Lower leg skin (tissue), 4 donors: ENCODE measurements around the gene CPEB3. TPM values are rescaled to one million over a fixed set of nuclear protein-coding genes. Genes with fewer than 3 reads are reported as not detected.

ENCODE experiments used
- DNase-seq, 2 donors: peaks; one replicate each; pipeline ENCODE4 v3.0.0-alpha.2; 2019; ENCODE audit warnings: low spot score in 2 of 2
- H3K4me3 ChIP-seq: fragments of 200-600 bp; sonication (generic); 2 replicates; pipeline ENCODE4 v1.5.1; 2017; ENCODE audit warnings: mild to moderate bottlenecking, low read depth; ENCODE audit not compliant: poor library complexity, severe bottlenecking
- POLR2A ChIP-seq, 2 donors: fragments of 450-650 bp; IDR thresholded peaks; one replicate each; pipeline ENCODE4 v1.6.1; 2016 to 2017; ENCODE audit warnings: antibody characterized with exemption in 2 of 2, mild to moderate bottlenecking in 1 of 2, moderate library complexity in 1 of 2
- WGBS, 2 donors: methylation state at CpG; one replicate each; pipeline ENCODE4 v1.1.5; 2018; 5-methylcytosine and 5-hydroxymethylcytosine counted together
- intact Hi-C: fragments of 100-400 bp; cut with DNase I; formaldehyde crosslinking; loops from one replicate; pipeline ENCODE4 v1.15.0; 2023; ENCODE audit warnings: low total_unique reads
- total RNA-seq, 4 donors: library from RNA; depleted of rRNA; stranded (reverse); fragments of >200 nt; gene quantifications; one replicate each; pipeline ENCODE4 v1.1.0, GENCODE V29; 2016
- TF ChIP-seq, protein P1 (sequence below), 3 donors: fragments of 450-650 bp; IDR thresholded peaks; one replicate each; pipeline ENCODE4 v1.5.1; 2016; ENCODE audit warnings: antibody characterized with exemption in 3 of 3, mild to moderate bottlenecking in 3 of 3, moderate library complexity in 2 of 3

Gene CPEB3
- total RNA-seq, 4 donors from 2014 or later, result 10.8 to 15.2 (median 13.6) TPM

DNA sequence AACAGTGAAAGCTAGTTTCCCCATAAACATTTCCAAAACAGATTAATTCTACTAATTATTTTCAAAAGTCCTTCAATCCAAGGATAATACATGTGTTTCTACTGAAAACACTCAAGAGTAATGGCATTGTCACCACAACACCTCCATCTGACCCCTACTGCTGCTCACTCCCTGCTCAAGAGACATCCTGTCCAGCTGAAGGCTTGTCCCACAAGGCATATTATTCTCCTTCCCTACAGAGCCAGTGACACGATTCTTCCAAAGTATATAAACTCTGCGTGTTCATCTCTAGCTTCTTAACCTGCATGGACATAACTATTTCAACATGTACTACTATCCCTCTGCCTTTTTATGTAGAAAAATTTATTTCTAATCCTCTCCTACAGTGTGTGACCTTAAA lies 182.1 kb downstream of the CPEB3 start:
- intact Hi-C loops, result no loop called here
- H3K4me3 ChIP-seq, result no peak overlapping the region
- WGBS, 2 donors, result 82 to 92% methylated on average over 2 of the region's 2 CpGs
- DNase-seq, result no peak
- TF ChIP-seq POLR2A (IDR thresholded peaks at IDR 0.05), result no peak
- TF ChIP-seq, protein P1, sequence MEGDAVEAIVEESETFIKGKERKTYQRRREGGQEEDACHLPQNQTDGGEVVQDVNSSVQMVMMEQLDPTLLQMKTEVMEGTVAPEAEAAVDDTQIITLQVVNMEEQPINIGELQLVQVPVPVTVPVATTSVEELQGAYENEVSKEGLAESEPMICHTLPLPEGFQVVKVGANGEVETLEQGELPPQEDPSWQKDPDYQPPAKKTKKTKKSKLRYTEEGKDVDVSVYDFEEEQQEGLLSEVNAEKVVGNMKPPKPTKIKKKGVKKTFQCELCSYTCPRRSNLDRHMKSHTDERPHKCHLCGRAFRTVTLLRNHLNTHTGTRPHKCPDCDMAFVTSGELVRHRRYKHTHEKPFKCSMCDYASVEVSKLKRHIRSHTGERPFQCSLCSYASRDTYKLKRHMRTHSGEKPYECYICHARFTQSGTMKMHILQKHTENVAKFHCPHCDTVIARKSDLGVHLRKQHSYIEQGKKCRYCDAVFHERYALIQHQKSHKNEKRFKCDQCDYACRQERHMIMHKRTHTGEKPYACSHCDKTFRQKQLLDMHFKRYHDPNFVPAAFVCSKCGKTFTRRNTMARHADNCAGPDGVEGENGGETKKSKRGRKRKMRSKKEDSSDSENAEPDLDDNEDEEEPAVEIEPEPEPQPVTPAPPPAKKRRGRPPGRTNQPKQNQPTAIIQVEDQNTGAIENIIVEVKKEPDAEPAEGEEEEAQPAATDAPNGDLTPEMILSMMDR (IDR thresholded peaks at IDR 0.05), result no peak

DNA sequence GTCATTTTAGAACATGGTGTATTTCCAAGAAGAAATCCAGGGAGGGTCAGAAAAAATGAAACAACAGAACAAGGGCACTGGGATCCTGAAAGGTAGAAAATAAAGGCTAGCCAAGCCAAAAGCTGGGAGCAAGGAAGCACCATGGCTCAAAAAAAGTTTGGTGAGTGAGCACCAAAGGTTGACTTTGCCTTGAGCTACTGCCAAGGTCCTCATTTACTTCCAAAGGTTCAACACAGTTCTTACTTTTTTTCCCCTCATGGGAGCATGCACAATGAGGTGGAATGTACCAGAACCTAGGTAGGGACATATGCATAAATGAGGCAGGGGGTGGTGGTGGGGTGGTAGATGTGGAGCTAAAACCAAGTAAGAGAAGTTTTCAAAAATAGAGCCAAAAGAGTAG lies 182.8 kb downstream of the CPEB3 start:
- no peak overlapping the region for H3K4me3 ChIP-seq
- DNase-seq, result no peak
- intact Hi-C loops, result no loop called here
- TF ChIP-seq POLR2A (IDR thresholded peaks at IDR 0.05), result no peak

DNA sequence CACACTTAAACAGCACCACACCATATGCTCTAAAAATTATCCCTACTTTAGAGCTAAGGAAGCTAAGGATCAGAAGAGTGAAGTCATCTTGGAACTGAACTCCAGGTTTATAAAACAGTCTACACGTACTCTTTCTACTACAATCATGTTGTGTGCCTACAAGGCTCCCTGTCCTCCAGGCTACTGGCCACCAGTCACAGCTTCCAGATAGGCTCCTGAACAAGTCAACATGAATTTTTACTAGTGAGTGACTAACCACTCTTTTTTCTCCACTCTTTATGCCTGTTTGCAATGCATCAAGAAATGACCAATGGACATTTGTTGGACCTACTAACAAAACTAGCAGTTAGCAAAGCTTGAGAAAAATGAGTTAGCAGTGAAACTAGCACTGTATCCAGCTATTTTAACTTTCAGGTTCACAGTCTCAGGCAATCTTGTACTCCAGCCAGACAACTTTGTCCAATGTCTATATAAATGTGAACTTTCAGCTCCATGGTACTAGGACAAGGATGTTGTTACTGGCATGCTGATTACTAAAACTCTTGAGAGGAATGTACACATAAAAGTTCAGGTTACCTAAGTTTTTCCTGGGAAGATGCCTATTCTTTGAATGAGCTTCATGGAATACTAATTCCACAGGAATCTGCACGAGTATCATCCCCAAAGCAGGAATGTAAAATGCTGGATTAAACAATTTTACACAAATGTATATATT lies 187.3 kb downstream of the CPEB3 start:
- intact Hi-C loops, result no loop called here
- TF ChIP-seq, protein P1 (IDR thresholded peaks at IDR 0.05), result no peak
- TF ChIP-seq POLR2A (IDR thresholded peaks at IDR 0.05), result no peak
- no peak overlapping the region for H3K4me3 ChIP-seq
- DNase-seq, result no peak
- 62 to 79% methylated on average over 2 of the region's 2 CpGs for WGBS, 2 donors

DNA sequence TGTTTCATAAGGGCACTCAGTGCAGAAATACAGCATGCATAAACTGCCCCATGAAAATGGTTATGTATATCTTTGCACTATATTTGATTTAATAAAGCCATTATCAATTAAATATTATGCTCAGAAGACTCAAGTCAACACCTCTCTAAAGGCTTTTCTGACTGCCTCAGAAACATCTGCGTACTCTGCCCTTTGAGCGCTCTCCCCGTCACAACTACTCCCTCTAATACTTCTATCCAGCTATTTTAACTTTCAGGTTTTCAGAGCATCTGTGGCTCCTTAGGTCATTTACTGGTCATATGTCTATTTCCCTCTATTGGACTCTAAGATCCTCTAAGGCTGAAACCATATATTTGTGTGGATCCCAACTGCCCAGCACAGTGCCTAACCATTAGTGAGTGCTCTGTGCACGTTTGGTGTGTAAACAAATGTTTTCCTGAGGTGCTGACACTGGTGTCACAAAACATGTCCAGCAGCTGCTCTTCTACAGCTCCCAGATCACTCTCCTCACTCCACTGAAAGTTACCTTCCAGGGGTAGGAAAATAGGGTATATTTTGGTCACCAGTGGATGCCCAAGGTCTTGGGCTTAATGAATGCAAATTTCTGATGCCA lies 188.2 kb downstream of the CPEB3 start:
- no peak for TF ChIP-seq POLR2A (IDR thresholded peaks at IDR 0.05)
- TF ChIP-seq, protein P1 (IDR thresholded peaks at IDR 0.05), result no peak
- no peak for DNase-seq
- H3K4me3 ChIP-seq, result no peak overlapping the region
- intact Hi-C loops, result no loop called here
- WGBS, 2 donors, result 89 to 92% methylated on average over 4 of the region's 4 CpGs

- WGBS, 2 donors, result 93 to 100% methylated on average over 2 of the region's 2 CpGs
- intact Hi-C loops, result no loop called here
- no peak for DNase-seq
- TF ChIP-seq, protein P1 (IDR thresholded peaks at IDR 0.05), result no peak
- no peak for TF ChIP-seq POLR2A (IDR thresholded peaks at IDR 0.05)
- H3K4me3 ChIP-seq, result no peak overlapping the region
Observed at GRCh38 chr10:92094960-92095359, 195.9 kb downstream of the CPEB3 start.

DNA sequence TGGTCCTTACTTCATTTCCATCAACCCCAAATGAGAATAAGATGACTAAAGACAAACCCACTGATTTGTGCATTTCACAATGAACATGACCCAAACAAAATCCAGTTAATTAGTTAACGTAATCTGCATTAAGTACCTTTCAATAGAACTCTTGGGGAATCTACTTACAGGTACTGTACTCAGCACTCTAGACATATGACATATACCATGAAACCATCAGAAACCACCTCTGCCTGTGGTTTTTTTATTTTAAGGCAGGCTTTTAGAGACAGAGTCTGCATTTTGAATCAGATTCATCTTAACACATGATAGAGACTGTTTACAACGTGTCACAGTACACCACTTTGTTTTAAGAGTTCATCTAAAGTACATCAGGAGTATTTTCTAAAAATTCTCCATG lies 198.9 kb downstream of the CPEB3 start:
- no peak overlapping the region for H3K4me3 ChIP-seq
- DNase-seq, result no peak
- WGBS, 2 donors, result 72 to 74% methylated on average over 2 of the region's 2 CpGs
- no peak for TF ChIP-seq POLR2A (IDR thresholded peaks at IDR 0.05)
- TF ChIP-seq, protein P1 (IDR thresholded peaks at IDR 0.05), result no peak
- intact Hi-C loops, result no loop called here
